CMK (cell line): ENCODE data around the gene ZSCAN1.
"Not testable (repeated sequence)": the region's sequence is repeated elsewhere in the genome, so short reads cannot be mapped to it uniquely, and the experiment has no call there.

Experiments used
- DNase-seq: peaks from one replicate; pipeline ENCODE4 v3.0.0-alpha.2; 2010; ENCODE audit warnings: low read depth

Gene ZSCAN1

DNA sequence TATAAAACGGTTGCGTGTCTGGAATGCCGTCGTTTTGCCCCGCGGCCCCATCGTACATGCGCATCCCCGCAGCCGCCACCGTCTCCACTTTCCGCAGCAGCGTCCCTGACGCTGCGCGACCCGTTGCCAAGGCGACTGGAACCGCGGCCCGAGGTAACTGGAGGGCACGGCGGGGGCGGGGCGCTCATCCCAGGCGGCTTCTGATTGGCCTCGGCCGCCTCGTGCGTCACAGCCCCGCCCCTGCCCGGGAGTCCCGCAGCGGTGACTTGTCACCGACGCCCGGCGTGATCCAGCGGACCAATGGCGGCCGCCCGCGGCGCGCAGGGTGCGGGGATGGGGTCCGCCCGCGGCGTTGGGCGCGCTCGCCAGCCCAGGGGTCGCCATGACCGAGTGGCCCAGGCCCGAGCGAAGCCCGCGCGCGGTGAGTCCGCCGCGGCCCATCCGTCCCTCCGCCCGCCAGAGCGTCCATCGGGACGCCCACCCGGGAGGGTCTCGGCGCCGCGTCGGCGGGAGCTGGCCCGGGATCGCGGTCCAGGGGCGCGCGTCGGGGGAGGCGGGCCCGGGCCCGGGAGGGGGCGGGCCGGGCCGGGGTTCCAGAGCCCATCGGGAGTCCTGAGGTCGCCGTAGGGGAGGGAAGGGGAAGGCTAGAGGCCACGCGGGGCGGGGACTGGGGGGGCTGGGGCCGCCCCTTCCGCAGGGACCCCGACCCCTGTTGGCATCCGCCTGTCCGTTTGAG is at the start of gene ZSCAN1:
ZSCAN1 (plus strand) TSS at position 285 of the 736 bp plus-strand sequence. CDS start 3,812 bp downstream, outside the sequence.
- DNase-seq, result no peak

DNA sequence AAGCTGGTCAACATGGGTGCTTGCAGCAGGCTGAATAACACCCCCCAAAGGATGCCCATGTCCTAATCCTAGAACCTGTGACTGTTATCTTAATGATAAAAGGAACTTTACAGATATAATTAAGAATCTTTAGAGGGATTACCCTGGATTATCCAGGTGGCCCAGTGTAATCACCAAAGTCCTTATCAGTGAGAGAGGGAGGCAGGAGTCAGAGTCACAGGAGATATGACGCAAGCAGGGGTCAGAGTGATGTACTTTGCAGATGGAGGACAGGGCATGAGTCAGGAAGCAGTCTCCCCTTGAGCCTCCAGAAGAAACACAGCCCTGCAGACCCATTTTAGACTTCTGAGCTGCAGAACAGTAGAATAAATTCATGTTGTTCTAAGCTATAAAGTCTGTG is 41.0 kb upstream of the ZSCAN1 start:
- no peak for DNase-seq

DNA sequence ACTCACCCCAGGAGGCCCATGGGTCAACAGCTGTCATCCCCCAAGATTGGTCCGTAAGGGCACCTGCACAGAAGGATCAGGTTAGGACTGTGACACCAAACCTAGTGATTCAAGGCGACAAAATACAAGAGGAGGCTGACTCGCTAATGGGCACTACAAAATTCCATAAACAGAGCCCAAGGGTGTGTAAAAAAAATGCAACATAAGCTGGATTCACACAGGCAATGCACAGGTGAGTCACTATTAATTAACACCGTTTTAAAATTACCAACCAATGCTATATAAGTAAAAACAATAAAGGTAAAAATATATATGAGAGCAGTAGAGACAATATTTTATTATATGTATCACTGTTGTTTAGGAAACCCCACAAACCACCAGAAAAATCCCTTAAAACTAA is 33.1 kb upstream of the ZSCAN1 start:
- DNase-seq, result no peak

DNA sequence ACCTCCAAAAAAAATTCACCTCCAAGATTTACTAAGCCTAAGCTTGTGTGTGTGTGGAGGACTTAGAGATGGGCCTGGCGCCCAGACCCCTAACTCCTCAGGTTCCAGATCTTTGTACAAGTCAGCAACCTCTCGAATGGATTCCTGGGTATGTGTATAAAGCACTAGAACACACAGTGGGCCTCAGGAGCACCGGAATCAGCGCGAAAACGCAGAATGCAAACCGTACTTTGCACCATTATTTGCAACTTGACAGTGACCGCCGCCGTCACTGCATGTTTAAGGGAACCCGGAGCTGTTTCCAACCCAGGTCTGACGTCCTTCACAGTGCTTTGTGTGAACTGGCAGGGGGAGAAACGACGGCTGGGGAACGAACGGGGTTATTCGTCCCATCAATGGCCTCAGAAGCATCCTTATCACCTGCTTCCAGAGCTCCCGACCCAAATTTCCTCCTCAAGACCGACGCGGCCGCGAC is 31.9 kb upstream of the ZSCAN1 start:
- no peak for DNase-seq

DNA sequence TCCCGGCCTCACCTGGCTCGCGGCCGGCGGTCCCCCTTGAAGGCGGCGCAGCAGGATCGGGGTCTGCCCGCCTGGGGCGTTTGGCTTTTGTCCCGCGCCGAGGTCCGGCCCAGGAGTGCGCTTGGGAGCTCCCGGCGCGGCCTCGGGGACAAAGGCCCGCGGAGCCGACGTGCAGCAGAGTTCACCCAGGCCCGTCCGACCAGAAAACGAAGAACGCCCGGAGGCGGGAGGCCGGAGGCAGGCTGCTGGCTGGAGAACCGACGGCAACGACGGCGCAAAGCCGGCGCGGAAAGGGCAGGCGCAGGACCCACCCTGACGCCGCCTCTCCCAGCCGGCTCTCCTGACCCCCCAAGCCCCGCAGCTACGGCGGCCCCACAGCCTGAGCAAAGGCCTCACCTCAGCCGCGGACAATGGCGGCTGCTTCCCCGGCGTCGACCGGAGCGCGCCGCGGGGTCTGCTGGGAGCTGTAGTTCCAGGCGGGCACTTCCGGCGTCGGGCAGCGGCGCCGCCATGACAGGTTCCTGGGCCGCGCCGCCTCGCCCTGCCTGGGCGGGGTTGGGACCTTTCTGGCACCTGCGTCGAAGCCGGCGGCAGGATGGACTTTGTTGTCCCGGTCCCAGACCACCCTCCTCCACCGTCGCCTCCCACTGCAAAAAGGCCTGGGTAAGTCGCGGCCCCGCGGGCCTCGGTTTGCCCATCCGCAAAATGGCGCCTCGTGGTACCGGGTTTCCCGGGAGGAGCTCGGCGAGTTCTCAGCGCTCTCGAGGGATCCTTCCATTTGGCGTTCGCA is 31.2 kb upstream of the ZSCAN1 start, which contains the start of gene ZNF606:
ZNF606 (minus strand) TSS at position 437 of the 790 bp plus-strand sequence. CDS start 1,501 bp downstream, outside the sequence.
- DNase-seq, result peak; percentile 71

- DNase-seq, result no peak
Measured at GRCh38 chr19:58003174-58003828, 30.5 kb upstream of the ZSCAN1 start.

- DNase-seq, result peak; percentile 14
Measured at GRCh38 chr19:58007285-58007684, 26.5 kb upstream of the ZSCAN1 start.

GRCh38 chr19:58008877-58009276 is 24.9 kb upstream of the ZSCAN1 start:
- DNase-seq, result not testable (repeated sequence)

- no peak for DNase-seq
Measured at GRCh38 chr19:58009301-58009665, 24.5 kb upstream of the ZSCAN1 start.

DNA sequence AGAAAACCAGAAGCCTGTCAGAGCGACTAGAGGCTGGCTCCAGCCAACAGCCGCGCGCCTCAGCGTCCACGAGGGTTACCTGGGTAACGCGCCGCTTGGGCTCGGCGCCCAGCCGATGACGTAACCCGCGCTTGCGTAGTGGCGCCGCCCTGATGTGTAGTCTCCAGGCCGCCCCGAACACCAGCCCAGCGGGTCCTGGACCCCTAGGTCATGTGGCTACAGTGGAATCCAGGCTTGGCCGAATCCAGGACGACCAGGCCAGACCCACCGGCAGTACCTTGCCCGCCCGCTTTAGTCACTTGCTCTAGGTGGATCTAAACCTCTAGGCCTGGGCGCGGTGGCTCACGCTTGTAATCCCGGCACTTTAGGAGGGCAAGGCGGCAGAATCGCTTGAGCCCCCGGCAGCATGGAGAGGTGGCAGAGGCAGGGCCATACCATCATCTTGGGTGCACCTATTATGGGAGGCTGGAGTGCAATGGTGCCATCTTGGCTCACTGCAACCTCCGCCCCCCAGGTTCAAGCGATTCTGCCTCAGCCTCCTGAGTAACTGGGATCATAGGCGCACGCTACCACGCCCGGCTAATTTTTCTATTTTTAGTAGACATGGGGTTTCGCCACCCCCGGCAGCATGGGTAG is 24.0 kb upstream of the ZSCAN1 start:
- no peak for DNase-seq

GRCh38 chr19:58010507-58010906 is 23.3 kb upstream of the ZSCAN1 start:
- no peak for DNase-seq

DNA sequence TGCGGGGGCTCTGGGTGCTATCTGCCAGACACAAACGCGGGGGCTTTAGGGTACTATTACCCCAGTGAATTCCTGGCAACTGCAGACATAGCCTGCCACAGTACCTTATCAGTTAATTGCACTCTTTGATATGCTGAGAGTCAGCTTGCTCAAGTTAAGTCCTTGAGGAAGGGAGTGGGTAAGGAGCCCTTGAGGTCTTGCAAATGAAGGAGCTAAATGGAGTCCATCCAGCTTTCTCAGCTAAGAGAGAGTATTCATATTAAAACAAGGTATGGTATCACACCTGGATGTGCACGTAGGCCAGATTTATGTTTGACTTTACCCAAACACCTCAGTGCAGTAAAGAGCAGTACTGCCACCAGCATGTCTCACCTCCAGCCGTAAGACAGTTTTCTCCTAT is 19.7 kb upstream of the ZSCAN1 start:
- no peak for DNase-seq

DNA sequence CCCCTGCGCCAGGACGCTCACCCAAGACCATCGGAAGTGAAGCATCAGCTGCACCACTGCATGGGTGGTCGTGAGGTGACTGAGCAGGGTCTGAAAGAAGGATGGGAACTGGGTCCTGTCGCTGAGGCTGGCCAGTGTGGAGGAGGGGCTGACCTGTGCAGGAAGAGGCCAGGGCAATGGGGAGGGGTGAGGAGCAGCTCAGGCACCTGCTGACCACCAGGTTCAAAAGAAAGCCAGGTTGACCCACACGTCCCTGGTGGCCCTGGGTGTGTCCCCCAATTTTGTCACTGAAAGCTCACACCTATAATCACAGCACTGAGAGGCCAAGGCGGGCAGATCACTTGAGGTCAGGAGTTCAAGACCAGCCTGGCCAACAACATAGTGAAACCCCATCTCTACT is 13.7 kb upstream of the ZSCAN1 start:
- DNase-seq, result no peak

DNA sequence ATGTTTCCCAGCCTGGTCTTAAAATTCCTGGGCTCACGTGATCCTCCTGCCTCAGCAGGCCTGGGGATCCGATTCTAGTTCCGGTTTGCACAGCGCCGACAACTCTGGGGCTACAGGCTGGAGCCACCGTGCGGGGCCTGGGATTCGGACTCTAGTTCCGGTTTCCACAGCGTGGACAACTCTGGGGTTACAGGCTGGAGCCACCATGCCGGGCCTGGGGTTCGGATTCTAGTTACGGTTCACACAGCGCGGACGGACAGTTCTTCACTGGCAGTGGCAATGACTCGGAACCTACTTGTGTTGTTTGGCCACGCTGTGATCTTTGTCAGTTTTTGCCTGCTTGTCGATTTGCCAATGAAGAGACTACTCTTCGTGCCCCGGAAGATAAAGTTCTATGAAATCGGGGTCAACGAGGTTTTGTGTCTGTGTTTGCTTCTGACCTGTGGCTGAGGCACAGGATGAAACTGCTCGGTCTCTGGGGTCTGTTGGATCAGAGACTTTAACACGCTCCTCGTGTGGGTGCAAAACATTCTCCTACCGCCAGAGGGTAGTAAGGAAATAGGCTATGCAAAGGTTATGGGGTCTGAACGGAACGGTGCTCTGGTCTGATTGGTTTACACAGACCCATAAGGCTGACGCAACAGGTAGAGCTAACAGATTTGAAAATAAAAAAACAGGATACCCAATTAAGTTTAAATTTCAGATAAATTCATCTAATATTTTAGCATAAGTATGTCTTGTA is 12.1 kb upstream of the ZSCAN1 start:
- no peak for DNase-seq

GRCh38 chr19:58022283-58022660 is 11.6 kb upstream of the ZSCAN1 start:
- DNase-seq, result no peak

DNA sequence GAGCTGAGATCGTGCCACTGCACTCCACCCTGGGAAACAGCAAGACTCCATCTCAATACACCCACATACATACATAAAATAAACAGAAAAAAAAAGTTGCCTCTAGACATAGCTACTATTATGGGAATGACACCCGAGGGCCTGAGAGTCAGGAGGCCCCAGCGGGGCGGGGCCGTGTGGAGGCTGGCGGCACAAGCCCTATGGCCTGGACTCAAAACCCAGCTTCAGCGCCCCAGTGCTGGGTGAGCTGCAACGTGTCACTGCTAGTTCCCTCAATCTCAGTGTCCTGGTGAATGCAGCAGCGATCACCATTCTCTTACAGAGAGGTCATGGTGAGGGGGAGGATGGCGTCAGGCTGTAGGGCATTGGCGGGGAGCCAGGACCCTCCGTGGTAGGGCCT is 9.2 kb upstream of the ZSCAN1 start:
- DNase-seq, result no peak

- DNase-seq, result no peak
Measured at GRCh38 chr19:58034477-58034793, 610 bp downstream of the ZSCAN1 start.

DNA sequence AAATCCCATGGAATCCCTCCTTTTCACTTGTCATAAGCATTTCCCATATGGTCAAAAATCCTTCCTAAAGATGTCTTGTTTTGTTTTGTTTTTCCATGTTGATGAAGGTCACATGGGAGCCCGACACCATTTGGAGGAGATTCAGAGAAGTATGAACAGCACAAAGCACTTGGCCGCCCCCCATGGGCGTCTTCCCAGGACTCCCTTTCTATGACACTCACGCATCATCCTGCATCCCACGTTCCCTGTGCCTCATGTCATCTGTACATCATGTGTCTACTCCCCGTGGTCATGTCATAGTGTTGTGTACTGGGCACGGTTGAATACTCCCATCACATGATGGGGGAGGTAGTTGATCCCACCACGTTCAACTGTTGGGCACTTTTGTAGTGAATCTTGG is 2.0 kb downstream of the ZSCAN1 start:
- DNase-seq, result no peak

- no peak for DNase-seq
Measured at GRCh38 chr19:58037927-58038687, 4.3 kb downstream of the ZSCAN1 start.

DNA sequence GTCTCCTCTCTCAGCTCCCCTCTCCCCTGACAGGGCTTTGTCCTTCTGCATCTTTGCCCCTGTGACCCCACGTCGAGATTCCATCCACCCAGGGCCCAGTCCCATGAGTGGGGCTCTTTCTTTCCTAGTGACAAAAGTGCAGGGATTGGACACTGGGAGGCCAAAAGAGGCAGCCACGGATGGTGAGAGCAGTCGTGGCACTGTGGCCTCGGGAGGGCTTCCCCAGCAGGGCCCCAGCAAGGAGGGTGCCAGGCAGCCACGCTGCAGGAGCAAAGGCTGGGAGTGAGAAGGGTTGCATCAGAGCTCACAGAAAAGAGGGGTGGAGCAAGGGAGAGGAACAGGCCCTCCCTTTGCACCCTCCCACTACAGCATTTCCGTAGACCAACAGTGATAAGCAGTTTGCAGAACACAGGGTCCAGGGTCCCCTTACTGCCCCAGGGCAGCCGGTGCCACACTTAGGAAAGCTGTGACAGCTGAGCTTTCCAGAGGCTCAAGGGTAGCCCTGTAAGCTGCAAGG is 4.9 kb downstream of the ZSCAN1 start:
- no peak for DNase-seq
